H1 (cell line): ENCODE results near the gene KDM2A. TPM values are rescaled to one million over a fixed set of nuclear protein-coding genes. Genes with fewer than 3 reads are reported as not detected.

Experiments
- CTCF ChIA-PET: fragments of 300-600 bp; sonication (Branson Sonifier 250); formaldehyde crosslinking; loops from one replicate; lab custom pipeline; 2021; ENCODE audit not compliant: partially characterized antibody; lab: Charles Lee
- POLR2A ChIA-PET: fragments of 300-600 bp; sonication (Branson Sonifier 250); formaldehyde crosslinking; loops from one replicate; lab custom pipeline; 2021; ENCODE audit warnings: inconsistent platforms; ENCODE audit not compliant: partially characterized antibody; lab: Charles Lee
- DNase-seq, 2 experiments: peaks; one replicate each; pipeline versions ENCODE4 v3.0.0 to v3.0.0-alpha.2; 2010 to 2022; ENCODE audit warnings: low spot score in 2 of 2, low read depth in 1 of 2, mixed read lengths in 1 of 2
- FAIRE-seq: peaks from 2 replicates; lab custom pipeline; 2011; peaks lifted over from hg19 to GRCh38; lab: Jason Lieb, UNC
- H2AFZ ChIP-seq: 2 replicates; pipeline ENCODE4 v1.8.1; 2012; ENCODE audit warnings: low read length, inconsistent platforms
- H2AK5ac ChIP-seq: 2 replicates; pipeline ENCODE4 v1.6.1; 2013; ENCODE audit warnings: low read depth, low read length
- H2BK120ac ChIP-seq: replicated peaks from 2 replicates; pipeline ENCODE3; 2013; ENCODE audit warnings: low read depth, low read length, inconsistent platforms
- H2BK12ac ChIP-seq: 2 replicates; pipeline ENCODE4 v1.6.1; 2013; ENCODE audit warnings: low read depth, low read length
- H2BK15ac ChIP-seq: 2 replicates; pipeline ENCODE4 v1.6.1; 2013; ENCODE audit warnings: low read length
- H2BK20ac ChIP-seq: 2 replicates; pipeline ENCODE4 v1.6.1; 2013; ENCODE audit warnings: low read length
- H2BK5ac ChIP-seq: 2 replicates; pipeline ENCODE4 v1.6.1; 2013; ENCODE audit warnings: low read depth, low read length
- H3K14ac ChIP-seq: 2 replicates; pipeline ENCODE4 v1.6.1; 2013; ENCODE audit warnings: inconsistent platforms; ENCODE audit not compliant: insufficient read length
- H3K18ac ChIP-seq: 2 replicates; pipeline ENCODE4 v1.6.1; 2013; ENCODE audit warnings: low read length; ENCODE audit errors: extremely low read depth
- H3K23ac ChIP-seq: 2 replicates; pipeline ENCODE4 v1.6.1; 2013; ENCODE audit warnings: inconsistent platforms; ENCODE audit not compliant: insufficient read length
- H3K23me2 ChIP-seq: 2 replicates; pipeline ENCODE4 v1.6.1; 2013; ENCODE audit warnings: low read depth, low read length
- H3K27ac ChIP-seq: 2 replicates; pipeline ENCODE4 v1.6.1; 2011; ENCODE audit warnings: low read depth, low read length, inconsistent platforms
- H3K27me3 ChIP-seq, 4 experiments: replicated peaks in 1 of 4; 1 replicate in 1 of 4; 2 replicates in 3 of 4; pipeline versions ENCODE4 v1.6.1 to v1.8.1; 2011 to 2013; ENCODE audit warnings: low read length in 3 of 4, mild to moderate bottlenecking in 3 of 4, inconsistent platforms in 2 of 4, mixed read lengths in 2 of 4, moderate library complexity in 1 of 4; ENCODE audit not compliant: control insufficient read depth in 3 of 4, insufficient read depth in 3 of 4; ENCODE audit errors: extremely low read depth in 1 of 4
- H3K36me3 ChIP-seq, 4 experiments: 2 replicates each; pipeline versions ENCODE4 v1.6.1 to v1.8.1; 2011 to 2013; ENCODE audit warnings: mild to moderate bottlenecking in 4 of 4, low read length in 3 of 4, moderate library complexity in 2 of 4, control low read depth in 1 of 4, inconsistent platforms in 1 of 4; ENCODE audit not compliant: insufficient read depth in 4 of 4, control insufficient read depth in 2 of 4
- H3K4ac ChIP-seq: replicated peaks from 2 replicates; pipeline ENCODE3; 2013; ENCODE audit warnings: low read length, low read depth, mixed read lengths, inconsistent platforms; ENCODE audit not compliant: insufficient read length
- H3K4me1 ChIP-seq, 4 experiments: replicated peaks in 1 of 4; 1 replicate in 1 of 4; 2 replicates in 3 of 4; pipeline versions ENCODE4 v1.6.1 to v1.8.1; 2011 to 2013; ENCODE audit warnings: low read length in 3 of 4, inconsistent platforms in 2 of 4, mixed read lengths in 1 of 4; ENCODE audit not compliant: insufficient read depth in 4 of 4, control insufficient read depth in 3 of 4
- H3K4me2 ChIP-seq, 2 experiments: 2 replicates each; pipeline versions ENCODE4 v1.6.1 to v1.8.1; 2011 to 2013; ENCODE audit warnings: low read depth in 2 of 2, low read length in 2 of 2, control low read depth in 1 of 2, inconsistent platforms in 1 of 2, mild to moderate bottlenecking in 1 of 2; ENCODE audit not compliant: insufficient read depth in 1 of 2
- H3K4me3 ChIP-seq, 4 experiments: fragments of 200-600, 300-600 bp in 1 of 4; sonication (generic), shearing (Covaris generic), sonication (Bioruptor Twin) in 1 of 4; 2 replicates each; pipeline versions ENCODE4 v1.5.1 to v1.8.1; 2011 to 2016; ENCODE audit warnings: low read length in 4 of 4, low read depth in 3 of 4, control low read depth in 2 of 4, inconsistent platforms in 2 of 4, mild to moderate bottlenecking in 2 of 4, mixed read lengths in 1 of 4, moderate library complexity in 1 of 4; ENCODE audit not compliant: insufficient read depth in 2 of 4; ENCODE audit errors: extremely low read depth in 1 of 4
- H3K56ac ChIP-seq: replicated peaks from 2 replicates; pipeline ENCODE3; 2013; ENCODE audit warnings: low read depth, mild to moderate bottlenecking, mixed read lengths, low read length, inconsistent platforms; ENCODE audit not compliant: insufficient read length
- H3K79me1 ChIP-seq: 2 replicates; pipeline ENCODE4 v1.6.1; 2013; ENCODE audit warnings: low read depth, low read length, control low read depth
- H3K79me2 ChIP-seq, 2 experiments: 2 replicates each; pipeline versions ENCODE4 v1.6.1 to v1.8.1; 2012 to 2013; ENCODE audit warnings: low read length in 2 of 2, mild to moderate bottlenecking in 2 of 2, inconsistent platforms in 1 of 2; ENCODE audit not compliant: insufficient read depth in 2 of 2, control insufficient read depth in 1 of 2
- H3K9ac ChIP-seq, 4 experiments: replicated peaks in 1 of 4; 1 replicate in 1 of 4; 2 replicates in 3 of 4; pipeline versions ENCODE4 v1.6.1 to v1.8.1; 2011 to 2013; ENCODE audit warnings: low read depth in 3 of 4, low read length in 3 of 4, control low read depth in 2 of 4, mild to moderate bottlenecking in 2 of 4, moderate library complexity in 2 of 4, inconsistent platforms in 1 of 4; ENCODE audit errors: extremely low read depth in 1 of 4
- H3K9me3 ChIP-seq, 2 experiments: 2 replicates each; pipeline versions ENCODE4 v1.6.1 to v1.8.1; 2012 to 2013; ENCODE audit warnings: mild to moderate bottlenecking in 2 of 2, moderate library complexity in 2 of 2, control low read depth in 1 of 2, inconsistent platforms in 1 of 2, low read depth in 1 of 2, low read length in 1 of 2, mixed read lengths in 1 of 2; ENCODE audit not compliant: insufficient read depth in 2 of 2
- H4K20me1 ChIP-seq, 2 experiments: replicated peaks in 1 of 2; 2 replicates each; pipeline versions ENCODE3 to v1.8.1; 2011 to 2013; ENCODE audit warnings: inconsistent platforms in 2 of 2, low read length in 2 of 2, mild to moderate bottlenecking in 1 of 2; ENCODE audit not compliant: insufficient read depth in 2 of 2, control insufficient read depth in 1 of 2
- H4K5ac ChIP-seq: 2 replicates; pipeline ENCODE4 v1.6.1; 2013; ENCODE audit warnings: low read length, low read depth, mixed read lengths, inconsistent platforms; ENCODE audit not compliant: insufficient read length
- H4K8ac ChIP-seq: 2 replicates; pipeline ENCODE4 v1.8.0; 2013; ENCODE audit warnings: mild to moderate bottlenecking, moderate library complexity, low read length, inconsistent platforms; ENCODE audit not compliant: insufficient read depth; ENCODE audit errors: extremely low read depth
- H4K91ac ChIP-seq: replicated peaks from 2 replicates; pipeline ENCODE3; 2013; ENCODE audit warnings: low read length, mixed read lengths, inconsistent platforms; ENCODE audit not compliant: insufficient read length
- ASH2L ChIP-seq: fragments of 200-600, 300-600 bp; sonication (generic); IDR thresholded peaks from one replicate; pipeline ENCODE4 v1.7.1; 2017; ENCODE audit warnings: low read length
- CBX5 ChIP-seq: fragments of 300-800, 300-1000 bp; sonication (generic); IDR thresholded peaks from 2 replicates; pipeline ENCODE4 v1.7.1; 2016; ENCODE audit warnings: antibody characterized with exemption, low read length, low read depth
- EP300 ChIP-seq, 2 experiments: IDR thresholded peaks; 1 replicate in 1 of 2; 2 replicates in 1 of 2; pipeline ENCODE4 v1.6.1; 2011 to 2012; ENCODE audit warnings: low read depth in 2 of 2, low read length in 2 of 2, mild to moderate bottlenecking in 2 of 2, borderline replicate concordance in 1 of 2, inconsistent platforms in 1 of 2, moderate library complexity in 1 of 2
- POLR2A ChIP-seq, 2 experiments: IDR thresholded peaks; 1 replicate in 1 of 2; 2 replicates in 1 of 2; pipeline ENCODE4 v1.6.1; 2011; ENCODE audit warnings: low read depth in 2 of 2, low read length in 2 of 2, mild to moderate bottlenecking in 2 of 2; ENCODE audit errors: control extremely low read depth in 1 of 2
- POLR2AphosphoS5 ChIP-seq: IDR thresholded peaks from 2 replicates; pipeline ENCODE4 v1.6.1; 2011; ENCODE audit warnings: low read depth, low read length
- SIN3A ChIP-seq, 2 experiments: IDR thresholded peaks in 1 of 2; conservative IDR thresholded peaks in 1 of 2; 2 replicates each; pipeline ENCODE4 v1.6.1; 2011 to 2012; ENCODE audit warnings: low read length in 2 of 2, improper control_type of control experiment in 1 of 2, low read depth in 1 of 2, mild to moderate bottlenecking in 1 of 2
- TEAD4 ChIP-seq: IDR thresholded peaks from 2 replicates; pipeline ENCODE4 v1.6.1; 2012; ENCODE audit warnings: low read depth, low read length, inconsistent platforms, mixed read lengths
- WGBS, 2 experiments: shearing (Covaris generic) in 1 of 2; methylation state at CpG; one replicate each; pipeline versions ENCODE4 v1.1.6 to v1.1.7; 2013 to 2015; ENCODE audit warnings: low lambda C conversion rate in 2 of 2, mixed read lengths in 2 of 2, inconsistent platforms in 1 of 2, low coverage in 1 of 2, missing lambda C conversion rate in 1 of 2; ENCODE audit not compliant: insufficient replicate concordance in 2 of 2, insufficient coverage in 1 of 2, insufficient read length in 1 of 2; ENCODE audit errors: extremely low coverage in 1 of 2, missing lambda C conversion rate in 1 of 2; 5-methylcytosine and 5-hydroxymethylcytosine counted together
- polyA plus RNA-seq, 7 experiments: library from polyadenylated mRNA; depleted of rRNA in 3 of 7; stranded (reverse) in 5 of 7; unstranded in 2 of 7; fragments of >200 nt in 5 of 7; fragments of 200-250 nt in 2 of 7; gene quantifications; 1 replicate in 5 of 7; 2 replicates in 1 of 7; 4 replicates in 1 of 7; pipeline versions ENCODE4 v1.2.1 to v1.2.3, GENCODE V29; 2011 to 2013; ENCODE audit warnings: missing spikeins in 2 of 7, mixed read lengths in 2 of 7
- total RNA-seq: library from RNA; stranded (reverse); fragmentation: NEBNext Ultra II Directional; extraction: Animal tissue kit (Norgen Biotek cat#: 25700); gene quantifications from 2 replicates; pipeline ENCODE4 v1.2.1, GENCODE V29; 2021
- TF ChIP-seq, protein P1 (sequence below): IDR thresholded peaks from 2 replicates; pipeline ENCODE4 v1.6.1; 2012; ENCODE audit warnings: inconsistent platforms
- TF ChIP-seq, protein P2 (sequence below): IDR thresholded peaks from 2 replicates; pipeline ENCODE4 v1.6.1; 2011; ENCODE audit warnings: low read length, improper control_type of control experiment

The KDM2A gene
- total and polyA plus RNA-seq, 2 of the 8 experiments (the other 6 are each of a cell fraction or from before 2014, with no cell fraction given): 55.4 to 66.2 TPM

DNA sequence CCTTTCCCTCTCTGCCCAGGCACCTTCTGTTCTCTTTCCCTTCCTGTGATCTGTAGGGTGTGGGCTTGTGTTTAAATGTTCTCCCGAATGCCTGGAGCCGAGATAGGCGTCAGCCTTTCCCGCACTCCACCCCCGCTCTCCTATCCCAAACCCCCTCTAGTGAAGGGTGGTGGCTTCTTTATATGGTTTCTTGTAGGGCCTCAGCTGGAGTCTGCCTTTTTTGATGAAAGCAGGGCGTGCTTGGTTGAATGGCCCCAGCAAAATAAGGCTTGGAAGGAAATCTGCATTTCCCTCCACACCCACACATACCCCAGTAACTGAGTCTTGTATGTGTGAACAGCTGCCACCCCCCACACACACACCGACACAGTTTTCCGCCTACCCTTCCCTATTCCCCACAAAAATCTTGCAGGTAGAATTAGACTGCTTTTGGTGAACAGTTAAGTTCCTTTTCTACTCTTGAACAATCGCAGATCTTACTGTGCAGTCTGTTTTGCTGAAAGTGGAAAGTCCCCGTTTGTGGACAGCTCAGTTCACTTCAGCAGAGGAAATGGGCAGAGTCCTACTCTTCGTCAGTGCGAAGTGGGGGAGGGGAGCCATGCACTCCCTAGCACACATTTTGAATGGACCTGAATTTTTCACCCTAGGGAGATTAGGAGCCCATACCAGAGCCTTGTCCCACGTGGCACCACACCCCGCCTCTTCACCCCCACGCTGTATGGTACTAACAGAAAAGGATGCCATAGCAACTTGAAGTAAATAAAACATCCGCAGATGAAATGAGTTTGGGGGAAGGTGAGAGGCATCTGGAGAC is 121.7 kb downstream of the KDM2A start:
- H3K4me1 ChIP-seq: peaks cover 6 to 8% (median 7%) of the 10 kb centered on the region in 4 experiments; a peak in 5 of 7 replicates
- peak overlapping the region; percentile 77 to 81 for H3K4me2 ChIP-seq
- no peaks in the 10 kb centered on the region for H3K9me3 ChIP-seq
- ChIA-PET POLR2A (interaction anchor here (0.7 to 3.7 kb wide), 24 partner anchors 9 to 183 kb away, joined by 3 to 23 read pairs (median 4); partner anchors contain the start of genes ANKRD13D, GRK2 and POLD4), CTCF (interaction anchor here (0.5 to 4.4 kb wide), 4 partner anchors 22 to 159 kb away, joined by 3 to 23 read pairs (median 8); no protein-coding TSS in a partner anchor)
- H3K56ac ChIP-seq: peak overlapping the region; percentile 10
- no peak overlapping the region for H2AFZ ChIP-seq
- peaks cover 11% of the 10 kb centered on the region for H3K23me2 ChIP-seq
- H3K36me3 ChIP-seq: peaks cover 14 to 37% (median 25%) of the 10 kb centered on the region in 4 experiments
- H2BK20ac ChIP-seq: peak overlapping the region; percentile 53; the same call in 1 of the 2 replicates
- DNase-seq: no peak
- peak overlapping the region; percentile 13 for H4K91ac ChIP-seq
- H3K18ac ChIP-seq: peak overlapping the region; percentile 89
- H2BK120ac ChIP-seq: no peak overlapping the region
- peak overlapping the region; percentile 89; the same call in 1 of the 2 replicates for H2BK15ac ChIP-seq
- H2AK5ac ChIP-seq: peak overlapping the region; percentile 41; the same call in 1 of the 2 replicates
- H4K20me1 ChIP-seq: peaks cover 3 to 13% of the 10 kb centered on the region in 2 experiments
- H3K9ac ChIP-seq: peak overlapping the region; percentile 94 to 97 (median 95)
- peak overlapping the region; percentile 90 to 99 (median 94) for H3K4me3 ChIP-seq
- peak overlapping the region; percentile 99 for H2BK12ac ChIP-seq
- no peak overlapping the region for H3K23ac ChIP-seq
- WGBS, 2 experiments: 3% methylated on average over 16 of the region's 16 CpGs; no CpG with 5 or more reads in 1 of the 2 experiments
- H3K79me2 ChIP-seq: peaks cover 14 to 46% of the 10 kb centered on the region in 2 experiments
- no peak overlapping the region for H4K5ac ChIP-seq
- H3K27ac ChIP-seq: peak overlapping the region; percentile 83
- H4K8ac ChIP-seq: peak overlapping the region; percentile 37; the same call in 1 of the 2 replicates
- TF ChIP-seq ASH2L: peak; percentile 19
- peak in 1 of 2 experiments; percentile 35; a peak in 1 of 4 replicates for TF ChIP-seq SIN3A (conservative IDR thresholded peaks at IDR 0.05 in 1 of 2, IDR thresholded peaks at IDR 0.05 in 1 of 2; ENCODE audit: low read depth in 1 of 2, low read length in 2 of 2)
- no peak for TF ChIP-seq CBX5
- TF ChIP-seq TEAD4: no peak
- TF ChIP-seq, protein P1, sequence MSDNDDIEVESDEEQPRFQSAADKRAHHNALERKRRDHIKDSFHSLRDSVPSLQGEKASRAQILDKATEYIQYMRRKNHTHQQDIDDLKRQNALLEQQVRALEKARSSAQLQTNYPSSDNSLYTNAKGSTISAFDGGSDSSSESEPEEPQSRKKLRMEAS: peak; percentile 54
- 0 out of 3 replicates have a peak, but pooled peaks of 1 of the 2 experiments have one; percentile 22 for TF ChIP-seq EP300 (IDR thresholded peaks at IDR 0.05; ENCODE audit: borderline replicate concordance in 1 of 2, low read depth in 2 of 2, low read length in 2 of 2)
- TF ChIP-seq POLR2AphosphoS5: peak; percentile 29; the same call in 1 of the 2 replicates
- TF ChIP-seq, protein P2, sequence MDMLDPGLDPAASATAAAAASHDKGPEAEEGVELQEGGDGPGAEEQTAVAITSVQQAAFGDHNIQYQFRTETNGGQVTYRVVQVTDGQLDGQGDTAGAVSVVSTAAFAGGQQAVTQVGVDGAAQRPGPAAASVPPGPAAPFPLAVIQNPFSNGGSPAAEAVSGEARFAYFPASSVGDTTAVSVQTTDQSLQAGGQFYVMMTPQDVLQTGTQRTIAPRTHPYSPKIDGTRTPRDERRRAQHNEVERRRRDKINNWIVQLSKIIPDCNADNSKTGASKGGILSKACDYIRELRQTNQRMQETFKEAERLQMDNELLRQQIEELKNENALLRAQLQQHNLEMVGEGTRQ: 0 out of 2 replicates have a peak, but pooled peaks have one; percentile 30
- TF ChIP-seq POLR2A (IDR thresholded peaks at IDR 0.05; ENCODE audit: control extremely low read depth in 1 of 2, low read depth in 2 of 2, low read length in 2 of 2): peak in 1 of 2 experiments; percentile 48; a peak in 1 of 3 replicates
- no peak for FAIRE-seq
- H3K27me3 ChIP-seq: no peaks in the 10 kb centered on the region
- no peak overlapping the region for H3K14ac ChIP-seq
- no peak overlapping the region for H3K4ac ChIP-seq
- H2BK5ac ChIP-seq: peak overlapping the region; percentile 96
- H3K79me1 ChIP-seq: peaks cover 13% of the 10 kb centered on the region; the same call in 1 of the 2 replicates
